CD4-positive, alpha-beta T cell treated with Interleukin-6 at 100 ng/mL for 8 hours (primary cell): Measurements from ENCODE around the gene SLC25A48.

Experiments used
- DNase-seq: peaks from one replicate; pipeline ENCODE4 v3.0.0-alpha.2; 2020; ENCODE audit warnings: mixed read lengths, low spot score

SLC25A48 gene

DNA sequence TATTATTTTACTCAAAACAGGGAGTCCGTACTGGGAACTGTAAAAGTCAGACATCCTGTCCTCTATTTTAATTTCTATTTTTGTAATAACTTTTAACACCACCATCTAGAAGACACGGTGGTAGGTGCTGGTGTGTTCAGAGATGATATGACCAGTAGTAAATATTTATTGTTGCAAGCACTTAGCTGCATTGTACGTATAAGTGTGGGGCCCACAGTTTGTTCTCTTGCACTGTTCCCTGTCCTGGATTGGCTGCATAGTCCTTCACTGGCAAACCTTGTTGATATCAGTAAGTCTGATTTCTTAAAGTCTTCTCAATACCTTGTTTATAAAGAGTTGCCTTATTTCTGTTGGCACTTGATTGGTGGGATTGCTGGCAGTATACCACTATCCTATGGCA lies 85.7 kb downstream of the SLC25A48 start:
- no peak for DNase-seq

DNA sequence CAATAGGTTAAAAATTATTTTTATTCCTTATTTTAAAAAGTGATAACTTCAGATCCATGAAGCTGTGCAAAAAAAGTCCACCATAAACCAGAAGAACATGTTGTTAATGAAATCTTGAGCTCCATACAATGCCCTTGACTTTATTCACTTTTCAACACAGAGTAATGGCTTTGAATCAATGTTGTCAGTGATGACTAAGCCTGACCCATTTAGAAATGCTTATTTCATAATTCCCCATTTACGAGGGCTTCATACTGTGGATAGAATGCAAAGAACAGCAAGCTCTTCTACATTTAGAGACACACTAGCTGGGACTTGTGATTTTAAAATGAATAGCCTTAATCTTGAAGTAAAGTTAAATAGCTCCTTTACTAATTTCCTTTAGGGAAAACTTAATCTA lies 86.9 kb downstream of the SLC25A48 start:
- no peak for DNase-seq

DNA sequence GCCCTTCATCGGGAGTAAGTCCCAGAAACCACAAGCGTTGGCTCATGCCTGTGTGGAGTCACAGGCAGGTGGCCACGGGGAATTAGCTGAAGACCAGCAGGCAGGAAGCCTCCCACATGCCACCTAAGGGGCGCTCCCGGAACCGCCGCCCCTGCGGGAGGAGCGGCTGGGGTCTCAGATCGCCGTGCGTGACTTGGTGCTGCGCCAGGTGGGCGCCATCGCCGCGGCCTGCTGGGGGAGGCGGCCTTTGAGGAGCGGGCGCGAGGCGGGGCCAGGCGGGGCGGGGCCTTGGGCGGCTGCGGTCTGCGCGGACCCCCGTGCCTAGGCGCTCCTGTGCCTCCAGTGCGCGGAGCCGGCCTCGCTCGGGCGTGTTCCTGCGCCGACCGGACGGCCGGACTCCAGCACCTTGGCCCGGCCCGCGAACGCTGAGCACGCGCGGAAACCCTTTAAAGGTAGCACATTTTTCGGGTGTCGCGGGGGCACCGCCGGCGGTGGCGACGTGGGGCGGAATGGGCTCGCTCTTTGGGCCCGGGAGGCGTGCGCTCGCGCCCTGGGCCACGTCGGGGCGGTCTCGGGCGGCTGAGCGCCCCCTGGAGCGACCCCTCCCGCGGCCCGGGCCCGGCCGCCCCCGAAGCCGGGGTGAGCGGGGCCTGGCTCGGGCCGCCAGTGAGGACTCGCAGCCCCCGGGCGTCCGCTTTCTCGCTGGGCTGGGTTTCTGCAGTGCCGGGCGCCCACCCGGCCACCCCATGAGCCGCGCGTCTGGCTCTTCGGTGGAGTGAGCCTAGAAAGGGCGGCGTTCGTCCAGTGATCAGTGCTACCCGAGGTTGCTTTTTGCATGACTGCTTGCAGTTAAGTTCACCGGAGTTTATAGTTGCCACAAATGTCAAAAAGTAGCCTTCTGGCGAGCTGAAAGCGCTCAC lies 95.8 kb downstream of the SLC25A48 start:
- DNase-seq: no peak

DNA sequence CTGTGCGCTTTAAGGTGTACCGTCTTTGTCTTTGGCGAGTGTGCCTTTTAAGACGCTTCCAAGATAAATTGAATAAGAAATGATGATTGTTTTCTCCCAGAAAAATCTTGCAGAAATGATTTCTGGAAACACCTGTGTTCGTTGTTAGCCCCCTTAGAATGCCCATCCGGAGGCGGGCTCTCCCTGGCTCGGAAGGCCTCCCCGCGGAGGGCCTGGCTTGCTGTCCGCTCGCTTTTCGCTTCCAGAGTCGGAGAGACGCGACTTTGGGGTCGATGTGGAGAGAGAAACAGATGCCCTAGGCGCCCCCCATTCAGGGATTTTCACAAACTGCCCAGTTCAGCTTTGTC lies 96.5 kb downstream of the SLC25A48 start:
- no peak for DNase-seq

DNA sequence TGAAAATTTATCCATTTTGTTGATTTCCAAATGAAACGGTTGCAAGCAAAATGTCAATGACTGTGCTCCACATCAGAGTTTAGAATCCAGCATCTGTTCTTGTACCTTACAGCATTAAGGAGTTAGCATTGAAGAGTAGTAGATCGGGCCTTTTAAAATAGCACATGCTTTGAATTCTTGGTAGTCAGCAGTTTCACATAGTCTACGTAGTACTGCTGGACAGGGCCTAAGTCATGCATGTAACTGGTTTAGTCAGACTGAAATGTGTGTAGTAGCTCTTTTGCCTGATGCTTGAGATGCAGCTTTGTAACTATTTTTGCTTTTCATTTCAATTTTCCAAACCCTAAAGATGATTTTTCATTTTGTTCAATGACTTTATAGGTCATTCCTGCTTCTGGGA lies 100.5 kb downstream of the SLC25A48 start:
- no peak for DNase-seq

DNA sequence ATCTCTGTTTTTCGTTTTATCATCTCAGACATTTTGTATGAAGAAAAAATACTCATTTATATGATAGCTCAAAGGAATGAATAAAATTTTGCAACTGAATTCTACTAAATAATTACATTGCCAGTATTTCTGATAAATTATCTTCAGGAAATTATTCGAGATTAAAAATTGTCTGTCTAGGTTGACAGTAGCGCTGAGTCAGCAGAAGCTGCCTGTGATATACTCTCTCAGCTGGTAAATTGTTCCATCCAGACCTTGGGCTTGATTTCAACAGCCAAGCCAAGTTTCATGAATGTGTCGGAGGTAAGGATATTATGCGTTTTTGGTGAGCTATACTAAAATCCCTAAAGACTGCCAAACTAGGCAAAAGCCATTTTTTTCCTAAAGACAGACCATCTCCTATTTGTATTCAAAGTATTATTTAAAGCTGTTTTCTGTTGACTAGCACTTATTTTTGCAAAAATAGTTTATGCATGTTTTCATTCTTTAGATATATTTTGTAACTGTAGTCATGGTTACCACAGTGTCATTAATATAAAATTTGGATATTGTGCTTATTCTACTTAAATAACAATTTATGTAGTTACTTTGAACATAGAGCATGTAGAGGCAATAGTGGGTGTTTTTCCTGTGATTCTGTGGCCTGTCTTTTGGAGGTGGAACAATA lies 102.9 kb downstream of the SLC25A48 start:
- DNase-seq: no peak
